H9 (cell line): ENCODE measurements around the gene CDK8. TPM values are rescaled to one million over a fixed set of nuclear protein-coding genes. Genes with fewer than 3 reads are reported as not detected.

Experiments used
- DNase-seq: peaks from one replicate; pipeline ENCODE4 v3.0.0-alpha.2; 2017
- H2AFZ ChIP-seq: one replicate; pipeline ENCODE4 v1.6.1; 2013; ENCODE audit warnings: mild to moderate bottlenecking, low read length, control low read depth, moderate library complexity
- H2AK5ac ChIP-seq: 2 replicates; pipeline ENCODE4 v1.6.1; 2013; ENCODE audit warnings: low read length, control low read depth, mixed read lengths; ENCODE audit not compliant: insufficient read length
- H2BK120ac ChIP-seq: one replicate; pipeline ENCODE4 v1.6.1; 2013; ENCODE audit warnings: low read depth, mild to moderate bottlenecking, low read length, control low read depth, inconsistent platforms; ENCODE audit not compliant: poor library complexity, severe bottlenecking
- H2BK12ac ChIP-seq: 2 replicates; pipeline ENCODE4 v1.6.1; 2013; ENCODE audit warnings: low read length, control low read depth, mixed read lengths, low read depth; ENCODE audit not compliant: insufficient read length
- H2BK15ac ChIP-seq: 2 replicates; pipeline ENCODE4 v1.6.1; 2013; ENCODE audit warnings: low read depth, low read length, control low read depth
- H2BK20ac ChIP-seq: one replicate; pipeline ENCODE4 v1.6.1; 2013; ENCODE audit warnings: low read depth, mild to moderate bottlenecking, low read length, control low read depth, inconsistent platforms; ENCODE audit not compliant: poor library complexity, severe bottlenecking
- H2BK5ac ChIP-seq: 2 replicates; pipeline ENCODE4 v1.6.1; 2013; ENCODE audit warnings: low read length, control low read depth, mixed read lengths; ENCODE audit not compliant: insufficient read length
- H3K14ac ChIP-seq: 2 replicates; pipeline ENCODE4 v1.6.1; 2013; ENCODE audit warnings: low read length, control low read depth; ENCODE audit not compliant: insufficient read depth
- H3K18ac ChIP-seq: 2 replicates; pipeline ENCODE4 v1.6.1; 2013; ENCODE audit warnings: low read depth, mild to moderate bottlenecking, mixed read lengths, low read length, control low read depth; ENCODE audit not compliant: insufficient read length
- H3K23ac ChIP-seq: 2 replicates; pipeline ENCODE4 v1.6.1; 2013; ENCODE audit warnings: low read length, control low read depth, mixed read lengths, low read depth; ENCODE audit not compliant: insufficient read length
- H3K23me2 ChIP-seq: 2 replicates; pipeline ENCODE4 v1.6.1; 2013; ENCODE audit warnings: low read depth, mild to moderate bottlenecking, mixed read lengths, low read length, control low read depth; ENCODE audit not compliant: insufficient read length, poor library complexity, severe bottlenecking
- H3K27ac ChIP-seq: 2 replicates; pipeline ENCODE4 v1.5.1; 2013; ENCODE audit warnings: low read length, control low read depth, mixed read lengths, low read depth; ENCODE audit not compliant: insufficient read length
- H3K27me3 ChIP-seq: 2 replicates; pipeline ENCODE4 v1.6.1; 2013; ENCODE audit warnings: low read length, control low read depth, inconsistent platforms; ENCODE audit not compliant: insufficient read depth
- H3K4ac ChIP-seq: 2 replicates; pipeline ENCODE4 v1.6.1; 2013; ENCODE audit warnings: low read depth, mild to moderate bottlenecking, control low read depth, inconsistent platforms, low read length, moderate library complexity
- H3K4me1 ChIP-seq: 2 replicates; pipeline ENCODE4 v1.6.1; 2013; ENCODE audit warnings: low read length, control low read depth, inconsistent platforms; ENCODE audit not compliant: insufficient read depth
- H3K4me2 ChIP-seq: 2 replicates; pipeline ENCODE4 v1.6.1; 2013; ENCODE audit warnings: low read length, control low read depth, mixed read lengths; ENCODE audit not compliant: insufficient read length, insufficient read depth
- H3K56ac ChIP-seq: 2 replicates; pipeline ENCODE4 v1.6.1; 2013; ENCODE audit warnings: low read depth, mild to moderate bottlenecking, mixed read lengths, low read length, control low read depth; ENCODE audit not compliant: insufficient read length
- H3K79me1 ChIP-seq: 2 replicates; pipeline ENCODE4 v1.6.1; 2013; ENCODE audit warnings: low read depth, mild to moderate bottlenecking, moderate library complexity, low read length, control low read depth, inconsistent platforms; ENCODE audit not compliant: insufficient read depth, poor library complexity, severe bottlenecking
- H3K79me2 ChIP-seq: 2 replicates; pipeline ENCODE4 v1.6.1; 2013; ENCODE audit warnings: low read length, control low read depth, inconsistent platforms; ENCODE audit not compliant: insufficient read depth
- H3K9ac ChIP-seq: 2 replicates; pipeline ENCODE4 v1.6.1; 2013; ENCODE audit warnings: low read length, control low read depth, mixed read lengths; ENCODE audit not compliant: insufficient read length; ENCODE audit errors: extremely low read depth
- H3K9me3 ChIP-seq: one replicate; pipeline ENCODE4 v1.6.1; 2013; ENCODE audit warnings: low read depth, low read length, inconsistent platforms; ENCODE audit not compliant: control insufficient read depth
- H3T11ph ChIP-seq: one replicate; pipeline ENCODE4 v1.6.1; 2013; ENCODE audit warnings: mild to moderate bottlenecking, low read length, control low read depth, inconsistent platforms
- H4K20me1 ChIP-seq: one replicate; pipeline ENCODE4 v1.6.1; 2013; ENCODE audit not compliant: control insufficient read depth, insufficient read length, insufficient read depth
- H4K5ac ChIP-seq: 2 replicates; pipeline ENCODE4 v1.6.1; 2013; ENCODE audit warnings: low read depth, mild to moderate bottlenecking, mixed read lengths, low read length, control low read depth; ENCODE audit not compliant: insufficient read length
- H4K8ac ChIP-seq: replicated peaks from 2 replicates; pipeline ENCODE4 v1.6.1; 2013; ENCODE audit warnings: low read length, control low read depth, mixed read lengths, low read depth; ENCODE audit not compliant: insufficient read length
- H4K91ac ChIP-seq: 2 replicates; pipeline ENCODE4 v1.6.1; 2013; ENCODE audit warnings: low read depth, mild to moderate bottlenecking, moderate library complexity, mixed read lengths, low read length, control low read depth; ENCODE audit not compliant: insufficient read length
- H3K27ac Mint-ChIP-seq, 3 experiments: 2 replicates in 2 of 3; 3 replicates in 1 of 3; pipeline ENCODE4 v1.8.0; 2020 to 2021; ENCODE audit warnings: mixed read lengths in 3 of 3, mild to moderate bottlenecking in 1 of 3, moderate library complexity in 1 of 3
- H3K27me3 Mint-ChIP-seq: 2 replicates; pipeline ENCODE4 v1.8.0; 2021; ENCODE audit warnings: low read depth, mild to moderate bottlenecking, moderate library complexity, mixed read lengths
- H3K36me3 Mint-ChIP-seq, 3 experiments: 2 replicates in 2 of 3; 3 replicates in 1 of 3; pipeline ENCODE4 v1.8.0; 2020 to 2021; ENCODE audit warnings: low read depth in 3 of 3, mixed read lengths in 3 of 3; ENCODE audit not compliant: insufficient read depth in 1 of 3
- H3K4me1 Mint-ChIP-seq, 2 experiments: 2 replicates each; pipeline ENCODE4 v1.8.0; 2020; ENCODE audit warnings: mixed read lengths in 2 of 2
- H3K4me3 Mint-ChIP-seq, 2 experiments: 2 replicates in 1 of 2; 3 replicates in 1 of 2; pipeline ENCODE4 v1.8.0; 2020 to 2021; ENCODE audit warnings: mild to moderate bottlenecking in 2 of 2, mixed read lengths in 2 of 2, moderate library complexity in 1 of 2
- H3K9me3 Mint-ChIP-seq, 2 experiments: 2 replicates in 1 of 2; 3 replicates in 1 of 2; pipeline ENCODE4 v1.8.0; 2020; ENCODE audit warnings: mild to moderate bottlenecking in 2 of 2, mixed read lengths in 2 of 2, moderate library complexity in 1 of 2
- CTCF ChIP-seq: fragments of 200-600 bp; sonication (generic); conservative IDR thresholded peaks from 3 replicates; pipeline ENCODE4 v1.8.0; 2021; ENCODE audit warnings: antibody characterized with exemption, mild to moderate bottlenecking
- WGBS: extraction: QIAGEN DNeasy Blood & Tissue Kit; methylation state at CpG from one replicate; pipeline ENCODE4 v1.1.7; 2013; ENCODE audit warnings: missing lambda C conversion rate, low lambda C conversion rate, mixed read lengths; ENCODE audit not compliant: insufficient read length; ENCODE audit errors: extremely low coverage; 5-methylcytosine and 5-hydroxymethylcytosine counted together
- total RNA-seq: library from RNA; stranded (reverse); gene quantifications from 2 replicates; pipeline ENCODE4 v1.2.1, GENCODE V29; 2021

The CDK8 gene
- total RNA-seq, 1 experiment from 2014 or later: 18.1 TPM

GRCh38 chr13:26247608-26248007 is 6.3 kb upstream of the CDK8 start:
- no peaks in the 10 kb centered on the region for H3K23me2 ChIP-seq
- no peaks in the 10 kb centered on the region for H3K79me2 ChIP-seq
- no peak for DNase-seq
- H2AFZ ChIP-seq: no peak overlapping the region
- no peak overlapping the region for H2AK5ac ChIP-seq
- no peak overlapping the region for H3K27ac Mint-ChIP-seq
- H3K9me3 ChIP-seq: no peaks in the 10 kb centered on the region
- no peaks in the 10 kb centered on the region for H3K79me1 ChIP-seq
- H3K27ac ChIP-seq: no peak overlapping the region
- H3K36me3 Mint-ChIP-seq: no peaks in the 10 kb centered on the region; a peak in 1 of 7 replicates
- no peaks in the 10 kb centered on the region for H3K4me1 Mint-ChIP-seq
- no peak for TF ChIP-seq CTCF
- H3K18ac ChIP-seq: no peak overlapping the region
- peaks cover 3 to 8% of the 10 kb centered on the region in 2 experiments; a peak in 4 of 5 replicates for H3K9me3 Mint-ChIP-seq
- no peak overlapping the region for H4K91ac ChIP-seq
- no peak overlapping the region for H3K4me2 ChIP-seq
- H2BK5ac ChIP-seq: no peak overlapping the region
- no peak overlapping the region for H3T11ph ChIP-seq
- H3K56ac ChIP-seq: no peak overlapping the region
- H3K14ac ChIP-seq: no peak overlapping the region
- H2BK12ac ChIP-seq: no peak overlapping the region
- no peaks in the 10 kb centered on the region for H3K4me1 ChIP-seq
- no peak overlapping the region for H4K5ac ChIP-seq
- H3K4ac ChIP-seq: no peak overlapping the region
- H4K8ac ChIP-seq: no peak overlapping the region
- H4K20me1 ChIP-seq: no peaks in the 10 kb centered on the region
- H3K27me3 ChIP-seq: peaks cover 2% of the 10 kb centered on the region; the same call in 1 of the 2 replicates
- H2BK120ac ChIP-seq: no peak overlapping the region
- H3K23ac ChIP-seq: no peak overlapping the region
- H2BK15ac ChIP-seq: no peak overlapping the region
- no peak overlapping the region for H3K4me3 Mint-ChIP-seq
- no peak overlapping the region for H2BK20ac ChIP-seq
- peaks cover 2% of the 10 kb centered on the region for H3K27me3 Mint-ChIP-seq
- no peak overlapping the region for H3K9ac ChIP-seq
- no CpG with 5 or more reads among the region's 3 CpGs for WGBS
